GM12891 (cell line): ENCODE results near the gene PALM.

ENCODE experiments used
- POLR2A ChIP-seq: IDR thresholded peaks from 2 replicates; pipeline ENCODE4 v1.6.1; 2011; ENCODE audit warnings: low read depth, low read length, control low read depth
- POLR2AphosphoS5 ChIP-seq: IDR thresholded peaks from 2 replicates; pipeline ENCODE4 v1.6.1; 2011; ENCODE audit warnings: low read depth, low read length, control low read depth
- TAF1 ChIP-seq: IDR thresholded peaks from 2 replicates; pipeline ENCODE4 v1.6.1; 2011; ENCODE audit warnings: low read depth, low read length, control low read depth

DNA sequence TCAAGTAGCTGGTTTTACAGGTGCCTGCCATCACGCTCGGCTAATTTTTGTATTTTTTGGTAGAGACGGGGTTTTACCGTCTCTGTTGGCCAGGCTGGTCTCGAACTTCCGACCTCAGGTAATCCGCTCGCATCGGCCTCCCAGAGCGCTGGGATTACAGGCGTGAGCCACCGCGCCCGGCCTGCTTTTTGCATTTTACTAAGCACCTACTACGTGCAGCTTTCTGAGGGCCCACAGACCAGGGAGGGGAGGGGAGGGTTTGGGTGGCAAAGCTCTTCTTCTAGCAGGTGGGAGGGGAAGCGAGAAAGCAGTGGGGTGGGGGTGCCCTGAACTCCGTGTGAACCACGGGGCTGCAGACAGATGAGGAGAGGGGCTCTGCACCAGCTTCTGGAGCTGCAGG is 15.0 kb downstream of the PALM start:
- TF ChIP-seq TAF1 (no peak), POLR2AphosphoS5 (no peak), POLR2A (no peak)
